ENCODE data around the gene LLCFC1.

The LLCFC1 gene

DNA sequence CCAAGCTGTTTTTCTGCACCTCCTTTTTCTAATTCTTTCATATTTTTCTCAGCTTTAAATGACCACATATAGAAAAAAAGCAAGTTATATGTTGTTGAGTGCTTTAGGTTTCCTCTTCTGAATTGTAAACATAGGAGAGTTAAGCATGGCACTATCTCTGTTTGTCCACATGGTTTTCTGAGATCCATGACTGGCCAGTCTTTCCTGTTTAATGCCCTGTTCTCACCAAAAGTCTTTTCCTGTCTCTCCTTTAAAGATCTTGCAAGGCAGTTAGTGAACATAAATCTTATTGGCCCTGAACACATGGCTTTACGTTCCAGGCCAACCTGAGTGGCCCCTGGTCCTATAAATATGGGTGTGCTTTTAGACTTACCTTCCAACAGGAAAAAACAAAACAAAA, 25.2 kb upstream of the LLCFC1 start:
- Histone ChIP-seq H3K4me2 (ENCODE audit: insufficient read depth, low read length) (no peak overlapping the region), H3K4me3 (ENCODE audit: low read depth in 1 of 2, low read length in 2 of 2) (no peak overlapping the region), H4K20me1 (ENCODE audit: insufficient read depth, low read length) (no peaks in the 10 kb centered on the region), H3K27me3 (ENCODE audit: insufficient read depth, low read length, poor library complexity) (peaks cover 9% of the 10 kb centered on the region), H3K9me3 (ENCODE audit: insufficient read depth, low read length, severe bottlenecking) (no peaks in the 10 kb centered on the region), H2AFZ (ENCODE audit: low read depth, low read length) (no peak overlapping the region), H3K36me3 (ENCODE audit: insufficient read depth, low read length) (no peaks in the 10 kb centered on the region), H3K4me1 (ENCODE audit: insufficient read depth, low read length) (no peaks in the 10 kb centered on the region), H3K27ac (ENCODE audit: low read length) (no peak overlapping the region), H3K9ac (ENCODE audit: low read depth, low read length) (no peak overlapping the region), H3K79me2 (ENCODE audit: insufficient read depth, low read length) (no peaks in the 10 kb centered on the region)
- TF ChIP-seq, protein P1, sequence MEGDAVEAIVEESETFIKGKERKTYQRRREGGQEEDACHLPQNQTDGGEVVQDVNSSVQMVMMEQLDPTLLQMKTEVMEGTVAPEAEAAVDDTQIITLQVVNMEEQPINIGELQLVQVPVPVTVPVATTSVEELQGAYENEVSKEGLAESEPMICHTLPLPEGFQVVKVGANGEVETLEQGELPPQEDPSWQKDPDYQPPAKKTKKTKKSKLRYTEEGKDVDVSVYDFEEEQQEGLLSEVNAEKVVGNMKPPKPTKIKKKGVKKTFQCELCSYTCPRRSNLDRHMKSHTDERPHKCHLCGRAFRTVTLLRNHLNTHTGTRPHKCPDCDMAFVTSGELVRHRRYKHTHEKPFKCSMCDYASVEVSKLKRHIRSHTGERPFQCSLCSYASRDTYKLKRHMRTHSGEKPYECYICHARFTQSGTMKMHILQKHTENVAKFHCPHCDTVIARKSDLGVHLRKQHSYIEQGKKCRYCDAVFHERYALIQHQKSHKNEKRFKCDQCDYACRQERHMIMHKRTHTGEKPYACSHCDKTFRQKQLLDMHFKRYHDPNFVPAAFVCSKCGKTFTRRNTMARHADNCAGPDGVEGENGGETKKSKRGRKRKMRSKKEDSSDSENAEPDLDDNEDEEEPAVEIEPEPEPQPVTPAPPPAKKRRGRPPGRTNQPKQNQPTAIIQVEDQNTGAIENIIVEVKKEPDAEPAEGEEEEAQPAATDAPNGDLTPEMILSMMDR (IDR thresholded peaks at IDR 0.05; ENCODE audit: borderline replicate concordance, extremely low read depth, low read length, poor library complexity, severe bottlenecking), result no peak
- TF ChIP-seq EZH2 (IDR thresholded peaks at IDR 0.05; ENCODE audit: borderline replicate concordance, low read depth, low read length, severe bottlenecking), result no peak
- DNase-seq (no peak), ATAC-seq (ENCODE audit: insufficient read depth, low read depth) (no peak)

- ATAC-seq (ENCODE audit: insufficient read depth, low read depth) (no peak), DNase-seq (no peak)
- TF ChIP-seq EZH2 (IDR thresholded peaks at IDR 0.05; ENCODE audit: borderline replicate concordance, low read depth, low read length, severe bottlenecking), result no peak
- TF ChIP-seq, protein P1 (IDR thresholded peaks at IDR 0.05; ENCODE audit: borderline replicate concordance, extremely low read depth, low read length, poor library complexity, severe bottlenecking), result no peak
- H4K20me1 ChIP-seq (ENCODE audit: insufficient read depth, low read length), result no peaks in the 10 kb centered on the region
- H3K27me3 ChIP-seq (ENCODE audit: insufficient read depth, low read length, poor library complexity), result peaks cover 9% of the 10 kb centered on the region
- H3K27ac ChIP-seq (ENCODE audit: low read length), result no peak overlapping the region
- H3K36me3 ChIP-seq (ENCODE audit: insufficient read depth, low read length), result no peaks in the 10 kb centered on the region
- no peak overlapping the region for H2AFZ ChIP-seq (ENCODE audit: low read depth, low read length)
- no peaks in the 10 kb centered on the region for H3K4me1 ChIP-seq (ENCODE audit: insufficient read depth, low read length)
- H3K9me3 ChIP-seq (ENCODE audit: insufficient read depth, low read length, severe bottlenecking), result no peaks in the 10 kb centered on the region
- H3K4me2 ChIP-seq (ENCODE audit: insufficient read depth, low read length), result no peak overlapping the region
- H3K4me3 ChIP-seq (ENCODE audit: low read depth in 1 of 2, low read length in 2 of 2), result no peak overlapping the region
- no peak overlapping the region for H3K9ac ChIP-seq (ENCODE audit: low read depth, low read length)
- no peaks in the 10 kb centered on the region for H3K79me2 ChIP-seq (ENCODE audit: insufficient read depth, low read length)
These were observed 24.0 kb upstream of the LLCFC1 start for GRCh38 chr7:142915315-142915714.

- no peaks in the 10 kb centered on the region for H3K9me3 ChIP-seq (ENCODE audit: insufficient read depth, low read length, severe bottlenecking)
- no peak overlapping the region for H3K27ac ChIP-seq (ENCODE audit: low read length)
- no peak for TF ChIP-seq EZH2 (IDR thresholded peaks at IDR 0.05; ENCODE audit: borderline replicate concordance, low read depth, low read length, severe bottlenecking)
- TF ChIP-seq, protein P1 (IDR thresholded peaks at IDR 0.05; ENCODE audit: borderline replicate concordance, extremely low read depth, low read length, poor library complexity, severe bottlenecking), result no peak
- no peak overlapping the region for H2AFZ ChIP-seq (ENCODE audit: low read depth, low read length)
- no peaks in the 10 kb centered on the region for H3K36me3 ChIP-seq (ENCODE audit: insufficient read depth, low read length)
- H3K9ac ChIP-seq (ENCODE audit: low read depth, low read length), result no peak overlapping the region
- no peaks in the 10 kb centered on the region for H3K79me2 ChIP-seq (ENCODE audit: insufficient read depth, low read length)
- no peak overlapping the region for H3K4me3 ChIP-seq (ENCODE audit: low read depth in 1 of 2, low read length in 2 of 2)
- ATAC-seq (ENCODE audit: insufficient read depth, low read depth), result no peak
- peaks cover 6% of the 10 kb centered on the region for H3K27me3 ChIP-seq (ENCODE audit: insufficient read depth, low read length, poor library complexity)
- no peaks in the 10 kb centered on the region for H3K4me1 ChIP-seq (ENCODE audit: insufficient read depth, low read length)
- DNase-seq, result no peak
- no peak overlapping the region for H3K4me2 ChIP-seq (ENCODE audit: insufficient read depth, low read length)
- H4K20me1 ChIP-seq (ENCODE audit: insufficient read depth, low read length), result no peaks in the 10 kb centered on the region
These were observed 22.8 kb upstream of the LLCFC1 start for GRCh38 chr7:142916508-142916907.

DNA sequence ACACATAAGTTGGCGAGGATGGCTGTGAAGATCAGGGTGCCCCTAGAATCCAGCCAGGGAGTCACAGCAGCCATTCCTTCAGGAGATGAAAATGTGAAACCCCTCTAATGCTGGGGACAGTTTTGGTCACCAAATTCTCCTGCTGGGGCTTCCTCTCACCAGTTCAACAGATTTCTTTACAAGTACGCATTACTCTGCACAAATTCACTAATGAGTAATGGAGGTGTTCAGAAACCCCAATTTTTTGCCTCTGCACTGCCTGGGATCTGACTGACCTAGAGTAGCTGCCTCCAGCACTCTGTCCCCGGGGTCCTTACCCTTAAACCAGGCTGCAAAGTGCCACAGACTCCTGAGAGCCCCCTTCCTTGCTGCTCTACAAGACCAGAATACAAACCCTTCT, 21.8 kb upstream of the LLCFC1 start:
- no peak for TF ChIP-seq EZH2 (IDR thresholded peaks at IDR 0.05; ENCODE audit: borderline replicate concordance, low read depth, low read length, severe bottlenecking)
- TF ChIP-seq, protein P1 (IDR thresholded peaks at IDR 0.05; ENCODE audit: borderline replicate concordance, extremely low read depth, low read length, poor library complexity, severe bottlenecking), result no peak
- H3K27ac ChIP-seq (ENCODE audit: low read length), result no peak overlapping the region
- no peak overlapping the region for H3K9ac ChIP-seq (ENCODE audit: low read depth, low read length)
- no peak for DNase-seq
- no peak for ATAC-seq (ENCODE audit: insufficient read depth, low read depth)
- no peak overlapping the region for H3K4me2 ChIP-seq (ENCODE audit: insufficient read depth, low read length)
- H3K4me3 ChIP-seq (ENCODE audit: low read depth in 1 of 2, low read length in 2 of 2), result no peak overlapping the region
- H2AFZ ChIP-seq (ENCODE audit: low read depth, low read length), result no peak overlapping the region
- H4K20me1 ChIP-seq (ENCODE audit: insufficient read depth, low read length), result no peaks in the 10 kb centered on the region
- no peaks in the 10 kb centered on the region for H3K79me2 ChIP-seq (ENCODE audit: insufficient read depth, low read length)
- no peaks in the 10 kb centered on the region for H3K36me3 ChIP-seq (ENCODE audit: insufficient read depth, low read length)
- no peaks in the 10 kb centered on the region for H3K9me3 ChIP-seq (ENCODE audit: insufficient read depth, low read length, severe bottlenecking)
- no peaks in the 10 kb centered on the region for H3K4me1 ChIP-seq (ENCODE audit: insufficient read depth, low read length)
- H3K27me3 ChIP-seq (ENCODE audit: insufficient read depth, low read length, poor library complexity), result peaks cover 6% of the 10 kb centered on the region

All from DND-41 (cell line).